GM19372 (cell line): ENCODE data around the gene EHHADH.

Experiments
- ATAC-seq: cut with Tn5 transposase; IDR thresholded peaks from one replicate; pipeline ENCODE4 v1.9.1; 2021; ENCODE audit warnings: mild to moderate bottlenecking, low read depth, moderate library complexity; ENCODE audit not compliant: unreplicated experiment

The EHHADH gene

DNA sequence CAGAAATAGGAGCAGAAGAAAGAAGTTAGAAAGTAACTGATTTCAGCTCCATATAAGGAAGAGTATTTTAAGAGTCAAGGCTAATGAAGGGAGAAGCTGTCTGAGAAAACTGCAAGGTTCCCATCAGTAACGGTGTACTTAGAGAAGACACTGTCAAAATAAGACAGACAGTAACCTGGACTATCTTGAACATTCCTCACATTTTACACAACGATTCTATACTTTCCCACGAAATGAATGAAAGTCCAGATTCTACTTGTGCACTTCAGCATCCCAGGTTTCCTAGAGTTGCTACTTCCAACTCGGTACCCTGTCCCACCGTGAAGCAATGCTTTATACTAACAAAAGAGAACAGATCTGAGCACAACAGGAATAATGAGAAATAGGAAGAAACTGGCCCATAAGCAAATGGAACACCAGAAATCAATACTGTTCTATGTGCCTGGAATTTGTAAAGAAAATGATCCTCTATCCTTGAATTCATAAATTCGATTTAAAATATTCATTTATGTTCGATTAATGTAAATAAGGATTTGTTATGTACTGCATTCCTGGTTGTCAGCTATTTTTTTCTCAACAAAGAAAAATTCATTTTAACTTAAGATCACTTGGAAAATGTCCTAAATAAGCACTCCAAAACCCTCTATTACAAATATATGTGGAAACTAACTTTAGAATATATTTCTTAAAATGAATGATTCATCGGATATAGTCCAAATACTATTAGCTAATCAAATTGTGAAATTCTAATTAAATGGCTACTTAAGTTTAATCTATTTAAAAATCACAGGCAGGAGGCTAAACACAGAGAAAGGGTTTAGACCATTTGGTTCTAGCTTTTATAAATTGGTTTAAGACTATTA, 102.5 kb downstream of the EHHADH start:
- ATAC-seq = no peak

DNA sequence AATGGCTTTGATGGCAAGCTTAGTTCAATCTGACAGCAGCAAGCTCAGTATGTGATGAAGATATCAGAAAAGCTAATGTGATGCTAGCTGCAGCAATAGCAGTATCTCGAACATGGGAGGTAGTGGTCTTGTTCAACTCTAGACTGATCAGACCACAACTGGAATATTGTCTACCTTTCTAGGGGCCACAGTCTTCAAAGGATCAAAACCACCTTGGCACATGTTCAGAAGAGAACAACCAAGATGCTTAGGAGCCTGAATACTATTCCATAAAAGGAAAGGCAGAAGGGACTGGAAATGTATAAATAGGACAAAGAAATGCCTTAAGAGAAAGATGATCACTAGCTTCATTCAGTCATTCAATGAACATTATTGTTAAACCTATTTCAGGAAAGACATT, 103.3 kb downstream of the EHHADH start:
- no peak for ATAC-seq

DNA sequence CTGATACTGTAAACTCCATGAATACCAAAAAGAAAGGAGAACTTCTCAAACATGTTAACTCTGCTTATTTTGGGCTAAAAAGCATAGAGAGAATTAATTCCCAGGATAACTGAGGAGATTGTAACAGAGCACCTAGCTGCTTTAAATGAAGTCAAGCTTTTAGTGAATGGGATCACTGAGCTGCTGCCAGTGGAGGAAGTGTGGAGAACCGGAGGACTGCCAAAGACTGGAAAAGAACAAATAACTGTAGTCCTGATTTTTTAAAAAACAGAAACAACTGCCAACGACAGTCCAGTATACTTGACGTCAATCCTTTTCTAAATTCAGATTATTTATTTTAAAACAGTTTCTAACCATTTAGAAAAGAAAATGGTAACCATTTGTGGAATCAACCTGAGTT, 104.3 kb downstream of the EHHADH start:
- ATAC-seq = no peak

DNA sequence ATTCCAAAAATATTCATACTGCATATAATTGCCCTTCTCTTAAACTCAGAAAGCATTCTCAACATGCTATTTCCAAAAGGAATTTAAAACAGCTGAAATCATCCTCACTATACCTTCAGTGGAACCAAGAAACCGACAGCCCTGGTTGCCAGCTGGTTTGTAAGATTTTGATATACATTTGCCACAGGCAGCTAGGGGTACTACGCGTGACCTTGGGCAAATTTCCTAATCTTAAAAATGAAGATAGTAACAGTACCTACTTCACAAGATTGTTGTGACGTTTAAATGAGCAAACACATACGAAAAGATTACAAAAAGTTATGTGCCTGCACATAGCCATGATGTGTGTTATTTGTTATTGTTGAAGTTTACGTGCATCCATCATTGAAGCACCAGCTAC, 108.3 kb downstream of the EHHADH start:
- ATAC-seq = no peak

DNA sequence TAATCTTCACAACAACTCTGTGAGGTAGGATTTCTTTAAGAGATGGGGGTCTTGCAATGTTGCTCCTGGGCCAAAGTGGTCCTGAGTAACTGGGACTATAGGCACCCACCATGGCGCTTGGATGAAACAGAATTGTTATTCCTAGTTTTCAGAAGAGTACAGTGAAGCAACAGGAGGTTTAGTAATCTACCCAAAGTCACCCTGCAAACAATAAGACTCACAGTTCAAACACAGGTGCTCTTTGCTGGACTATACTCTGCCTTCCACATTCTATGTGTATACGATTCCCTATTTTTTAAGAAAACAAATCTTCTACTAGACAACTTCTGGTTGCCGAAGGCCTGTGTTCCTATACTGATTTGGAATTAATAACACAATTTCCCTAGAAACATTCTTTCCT, 109.1 kb downstream of the EHHADH start:
- ATAC-seq = no peak
